ENCODE data around the gene OR7D4. TPM values are rescaled to one million over a fixed set of nuclear protein-coding genes. Genes with fewer than 3 reads are reported as not detected.
"Not testable (repeated sequence)": the region's sequence is repeated elsewhere in the genome, so short reads cannot be mapped to it uniquely, and the experiment has no call there.

OR7D4 gene
- total RNA-seq (2022), result not detected in 2 replicates
- Bru-seq, nascent RNA, result not detected
- BruChase-seq, experiment 1, labeled RNA remaining after a 6-hour chase, result percentile 8 among the genes with signal in this experiment
- BruChase-seq, experiment 2, labeled RNA remaining after a 2-hour chase, result not detected
- long read RNA-seq, result 0 reads

DNA sequence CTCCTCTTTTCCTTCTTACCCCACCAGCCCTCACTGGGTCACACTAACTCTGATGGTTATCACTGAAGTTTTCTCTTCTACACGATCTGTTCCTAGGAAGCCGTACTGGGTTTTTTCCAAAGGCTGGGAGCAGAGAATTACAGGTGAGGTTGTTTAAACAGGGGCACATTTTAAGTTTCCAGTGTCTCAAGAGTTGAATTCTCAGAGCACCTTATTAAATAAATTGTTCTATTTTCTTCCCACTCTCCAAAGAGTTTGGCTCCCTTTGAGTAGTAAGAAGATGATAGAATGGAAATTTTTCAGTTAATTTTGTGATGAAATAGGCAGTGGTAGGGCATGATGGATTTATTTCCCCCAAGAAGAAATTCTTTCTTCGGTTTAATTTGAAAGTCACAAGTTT, at the start of gene OR7D4:
OR7D4 (minus strand) TSS at position 101 of the 400 bp plus-strand sequence. CDS start 4,752 bp downstream, outside the sequence.
- TF ChIP-seq, protein P1, sequence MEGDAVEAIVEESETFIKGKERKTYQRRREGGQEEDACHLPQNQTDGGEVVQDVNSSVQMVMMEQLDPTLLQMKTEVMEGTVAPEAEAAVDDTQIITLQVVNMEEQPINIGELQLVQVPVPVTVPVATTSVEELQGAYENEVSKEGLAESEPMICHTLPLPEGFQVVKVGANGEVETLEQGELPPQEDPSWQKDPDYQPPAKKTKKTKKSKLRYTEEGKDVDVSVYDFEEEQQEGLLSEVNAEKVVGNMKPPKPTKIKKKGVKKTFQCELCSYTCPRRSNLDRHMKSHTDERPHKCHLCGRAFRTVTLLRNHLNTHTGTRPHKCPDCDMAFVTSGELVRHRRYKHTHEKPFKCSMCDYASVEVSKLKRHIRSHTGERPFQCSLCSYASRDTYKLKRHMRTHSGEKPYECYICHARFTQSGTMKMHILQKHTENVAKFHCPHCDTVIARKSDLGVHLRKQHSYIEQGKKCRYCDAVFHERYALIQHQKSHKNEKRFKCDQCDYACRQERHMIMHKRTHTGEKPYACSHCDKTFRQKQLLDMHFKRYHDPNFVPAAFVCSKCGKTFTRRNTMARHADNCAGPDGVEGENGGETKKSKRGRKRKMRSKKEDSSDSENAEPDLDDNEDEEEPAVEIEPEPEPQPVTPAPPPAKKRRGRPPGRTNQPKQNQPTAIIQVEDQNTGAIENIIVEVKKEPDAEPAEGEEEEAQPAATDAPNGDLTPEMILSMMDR (IDR thresholded peaks at IDR 0.05; ENCODE audit: unreplicated experiment), result no peak
- peaks cover 30% of the 10 kb centered on the region for H3K9me3 Mint-ChIP-seq (ENCODE audit: unreplicated experiment)
- H3K4me1 Mint-ChIP-seq (ENCODE audit: insufficient read depth, unreplicated experiment), result no peaks in the 10 kb centered on the region
- no peak for DNase-seq (ENCODE audit: unreplicated experiment)
- no TSS peak for BruUV-seq (replicated peaks)
- no peak within 1 kb of the TSS for H3K27ac Mint-ChIP-seq (ENCODE audit: low read depth, unreplicated experiment)
- H3K36me3 Mint-ChIP-seq (ENCODE audit: insufficient read depth, unreplicated experiment), result no peaks in the 10 kb centered on the region
- H3K27me3 Mint-ChIP-seq (ENCODE audit: insufficient read depth, unreplicated experiment), result no peaks in the 10 kb centered on the region
- H3K4me3 Mint-ChIP-seq (ENCODE audit: unreplicated experiment), result no peak within 1 kb of the TSS
- ChIA-PET POLR2A (no interaction called here), CTCF (no interaction called here)
- intact Hi-C loops (cut with micrococcal nuclease), result no loop called here

DNA sequence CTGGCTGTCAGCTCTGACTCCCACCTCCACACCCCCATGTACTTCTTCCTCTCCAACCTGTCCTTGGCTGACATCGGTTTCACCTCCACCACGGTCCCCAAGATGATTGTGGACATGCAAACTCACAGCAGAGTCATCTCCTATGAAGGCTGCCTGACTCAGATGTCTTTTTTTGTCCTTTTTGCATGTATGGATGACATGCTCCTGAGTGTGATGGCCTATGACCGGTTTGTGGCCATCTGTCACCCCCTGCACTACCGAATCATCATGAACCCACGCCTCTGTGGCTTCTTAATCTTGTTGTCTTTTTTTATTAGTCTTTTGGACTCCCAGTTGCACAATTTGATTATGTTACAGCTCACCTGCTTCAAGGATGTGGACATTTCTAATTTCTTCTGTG, 31.8 kb upstream of the OR7D4 start:
- POLR2A ChIA-PET, result no interaction called here
- Mint-ChIP-seq H3K4me3 (ENCODE audit: unreplicated experiment) (no peak overlapping the region), H3K4me1 (ENCODE audit: insufficient read depth, unreplicated experiment) (no peaks in the 10 kb centered on the region), H3K9me3 (ENCODE audit: unreplicated experiment) (peaks cover 33% of the 10 kb centered on the region), H3K27me3 (ENCODE audit: insufficient read depth, unreplicated experiment) (no peaks in the 10 kb centered on the region), H3K27ac (ENCODE audit: low read depth, unreplicated experiment) (no peak overlapping the region), H3K36me3 (ENCODE audit: insufficient read depth, unreplicated experiment) (no peaks in the 10 kb centered on the region)
- intact Hi-C loops (cut with micrococcal nuclease), result no loop called here
- BruUV-seq (replicated peaks), result no TSS peak
- TF ChIP-seq, protein P1 (IDR thresholded peaks at IDR 0.05; ENCODE audit: unreplicated experiment), result no peak
- CTCF ChIA-PET, result no interaction called here
- DNase-seq (ENCODE audit: unreplicated experiment), result no peak

DNA sequence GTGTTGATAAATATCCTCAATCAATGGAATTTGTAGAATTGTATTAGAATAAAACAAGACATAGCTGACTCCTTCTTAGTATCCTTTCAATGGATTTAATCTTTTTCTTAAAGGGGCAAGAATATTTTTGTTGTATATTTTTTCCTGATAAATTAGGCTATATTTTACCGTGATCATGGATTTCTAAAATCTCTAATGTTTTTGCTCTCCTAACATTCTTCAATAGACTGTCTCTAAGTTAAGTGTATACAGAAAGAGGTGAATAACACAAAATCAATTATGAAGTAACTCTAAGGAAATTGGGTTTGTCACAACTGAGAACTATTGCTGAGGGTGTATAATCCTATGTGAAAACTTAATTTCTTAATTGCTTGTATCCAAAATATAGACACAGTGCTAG, 31.2 kb upstream of the OR7D4 start, which contains the start of gene OR7E24:
OR7E24 (plus strand) TSS at position 301 of the 400 bp plus-strand sequence. CDS start 114 bp downstream, outside the sequence.
- H3K4me1 Mint-ChIP-seq (ENCODE audit: insufficient read depth, unreplicated experiment), result no peaks in the 10 kb centered on the region
- H3K4me3 Mint-ChIP-seq (ENCODE audit: unreplicated experiment), result no peak within 1 kb of the TSS
- POLR2A ChIA-PET, result no interaction called here
- DNase-seq (ENCODE audit: unreplicated experiment), result no peak
- intact Hi-C loops (cut with micrococcal nuclease), result no loop called here
- no peak within 1 kb of the TSS for H3K27ac Mint-ChIP-seq (ENCODE audit: low read depth, unreplicated experiment)
- H3K27me3 Mint-ChIP-seq (ENCODE audit: insufficient read depth, unreplicated experiment), result no peaks in the 10 kb centered on the region
- peaks cover 33% of the 10 kb centered on the region for H3K9me3 Mint-ChIP-seq (ENCODE audit: unreplicated experiment)
- TF ChIP-seq, protein P1 (IDR thresholded peaks at IDR 0.05; ENCODE audit: unreplicated experiment), result no peak
- no TSS peak for BruUV-seq (replicated peaks)
- CTCF ChIA-PET, result no interaction called here
- H3K36me3 Mint-ChIP-seq (ENCODE audit: insufficient read depth, unreplicated experiment), result no peaks in the 10 kb centered on the region

DNA sequence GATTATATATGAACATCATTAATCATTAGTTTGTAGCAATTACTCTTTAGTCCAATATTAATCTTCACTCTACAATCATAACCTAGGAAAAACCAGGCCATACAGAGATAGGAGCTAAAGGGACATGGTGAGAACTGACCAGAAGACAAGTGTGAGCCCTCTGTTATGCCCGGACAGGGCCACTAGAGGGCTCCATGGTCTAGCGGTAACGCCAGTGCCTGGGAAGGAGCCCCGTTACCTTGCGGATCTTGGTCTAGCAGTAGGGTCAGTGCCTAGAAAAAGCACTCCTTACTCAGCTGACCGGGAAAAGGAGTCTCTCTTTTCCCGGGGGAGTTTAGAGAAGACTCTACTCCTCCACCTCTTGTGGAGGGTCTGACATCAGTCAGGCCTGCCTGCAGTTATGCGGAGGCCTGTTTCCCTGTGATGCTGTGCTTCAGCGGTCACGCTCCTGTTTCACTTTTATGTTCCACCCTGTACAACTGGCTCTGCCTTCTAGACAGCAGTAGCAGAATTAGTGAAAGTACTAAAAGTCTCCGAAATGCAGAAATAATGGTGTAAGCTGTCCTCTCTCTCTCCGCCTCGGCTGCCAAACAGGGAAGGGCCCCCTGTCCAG, 13.8 kb downstream of the OR7D4 start:
- CTCF ChIA-PET, result interaction anchor here (0.5 to 2.7 kb wide), 46 partner anchors 9 to 717 kb away, joined by 3 to 15 read pairs (median 4); partner anchors contain the start of genes ZNF121 and ZNF699
- BruUV-seq (replicated peaks), result no TSS peak
- Mint-ChIP-seq H3K27me3 (ENCODE audit: insufficient read depth, unreplicated experiment) (no peaks in the 10 kb centered on the region), H3K4me1 (ENCODE audit: insufficient read depth, unreplicated experiment) (no peaks in the 10 kb centered on the region), H3K27ac (ENCODE audit: low read depth, unreplicated experiment) (no peak overlapping the region), H3K9me3 (ENCODE audit: unreplicated experiment) (peaks cover 15% of the 10 kb centered on the region), H3K4me3 (ENCODE audit: unreplicated experiment) (peak overlapping the region; percentile 52), H3K36me3 (ENCODE audit: insufficient read depth, unreplicated experiment) (no peaks in the 10 kb centered on the region)
- POLR2A ChIA-PET, result interaction anchor here (0.5 to 1.2 kb wide), 4 partner anchors 20 to 379 kb away, joined by 3 to 4 read pairs (median 3); no protein-coding TSS in a partner anchor
- intact Hi-C loops (cut with micrococcal nuclease), result loop anchor here (1.0 to 5.0 kb wide), 3 partner anchors 69 to 591 kb away; no protein-coding TSS in a partner anchor
- TF ChIP-seq, protein P1 (IDR thresholded peaks at IDR 0.05; ENCODE audit: unreplicated experiment), result peak; percentile 91
- peak; percentile 60 for DNase-seq (ENCODE audit: unreplicated experiment)

DNA sequence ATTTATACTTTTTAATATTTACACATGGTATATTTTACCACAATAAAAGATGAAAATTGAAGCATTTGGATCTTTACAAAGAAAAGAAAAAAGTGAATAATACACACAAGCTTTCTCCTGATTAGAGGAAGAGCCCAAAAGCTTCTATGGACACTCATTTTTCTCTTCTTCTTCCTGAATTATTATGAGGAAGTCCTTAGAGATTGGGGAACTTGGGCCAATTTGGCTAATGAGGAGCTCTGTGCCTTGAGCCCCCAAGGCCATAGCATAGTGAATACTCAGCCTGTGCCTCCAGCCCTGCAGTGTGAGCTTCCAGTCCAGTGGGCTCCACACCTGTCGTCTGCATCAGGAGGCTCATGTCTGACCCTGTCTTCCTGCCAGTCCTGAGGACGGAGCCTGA, 21.3 kb downstream of the OR7D4 start:
- POLR2A ChIA-PET; intact Hi-C loops (cut with micrococcal nuclease); DNase-seq (ENCODE audit: unreplicated experiment); BruUV-seq (replicated peaks); H3K36me3 Mint-ChIP-seq (ENCODE audit: insufficient read depth, unreplicated experiment); CTCF ChIA-PET; H3K4me3 Mint-ChIP-seq (ENCODE audit: unreplicated experiment); H3K27me3 Mint-ChIP-seq (ENCODE audit: insufficient read depth, unreplicated experiment); H3K4me1 Mint-ChIP-seq (ENCODE audit: insufficient read depth, unreplicated experiment); H3K27ac Mint-ChIP-seq (ENCODE audit: low read depth, unreplicated experiment): not testable (repeated sequence)
- peaks cover 13% of the 10 kb centered on the region for H3K9me3 Mint-ChIP-seq (ENCODE audit: unreplicated experiment)
